Renal cortex interstitium (tissue), 11 donors: ENCODE measurements around the gene BEST3. TPM values are rescaled to one million over a fixed set of nuclear protein-coding genes. Genes with fewer than 3 reads are reported as not detected.
A peak's percentile ranks its signal among the peaks of the same experiment; 100 is the strongest.
"Not testable (repeated sequence)": the region's sequence is repeated elsewhere in the genome, so short reads cannot be mapped to it uniquely, and the experiment has no call there.

Experiments used
- DNase-seq, 11 donors: peaks; one replicate each; pipeline ENCODE4 v3.0.0-alpha.2; 2013; ENCODE audit warnings: low read depth in 9 of 11, low spot score in 4 of 11; ENCODE audit errors: extremely low read depth in 1 of 11
- polyA plus RNA-seq, 3 donors: library from polyadenylated mRNA; unstranded; fragments of 120-200 nt; gene quantifications; one replicate each; pipeline ENCODE4 v1.2.1, GENCODE V29; 2013; ENCODE audit not compliant: insufficient read length in 3 of 3

Gene BEST3
- polyA plus RNA-seq, 3 donors, result 0.20 to 0.36 (median 0.30) TPM

DNA sequence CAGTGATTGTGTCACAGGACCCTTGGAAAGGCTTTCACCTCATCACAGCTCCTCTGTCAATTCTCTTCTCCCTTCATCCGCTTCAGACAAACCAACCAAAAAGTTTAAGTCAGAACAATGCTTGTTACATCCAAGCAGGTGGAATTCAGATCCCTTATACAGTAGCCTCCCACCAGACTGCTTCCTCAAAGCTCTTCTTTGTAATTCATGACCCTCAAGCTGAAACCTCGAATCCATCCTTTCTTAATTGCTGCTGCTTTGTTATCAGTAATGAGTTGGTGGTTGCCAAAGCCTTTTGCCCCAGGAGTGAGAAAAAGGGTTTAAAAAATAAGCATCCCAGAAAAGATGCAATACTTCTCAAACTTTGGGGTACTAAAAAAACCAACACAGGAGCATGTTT is 9.5 kb downstream of the BEST3 start:
- no peak for DNase-seq

DNA sequence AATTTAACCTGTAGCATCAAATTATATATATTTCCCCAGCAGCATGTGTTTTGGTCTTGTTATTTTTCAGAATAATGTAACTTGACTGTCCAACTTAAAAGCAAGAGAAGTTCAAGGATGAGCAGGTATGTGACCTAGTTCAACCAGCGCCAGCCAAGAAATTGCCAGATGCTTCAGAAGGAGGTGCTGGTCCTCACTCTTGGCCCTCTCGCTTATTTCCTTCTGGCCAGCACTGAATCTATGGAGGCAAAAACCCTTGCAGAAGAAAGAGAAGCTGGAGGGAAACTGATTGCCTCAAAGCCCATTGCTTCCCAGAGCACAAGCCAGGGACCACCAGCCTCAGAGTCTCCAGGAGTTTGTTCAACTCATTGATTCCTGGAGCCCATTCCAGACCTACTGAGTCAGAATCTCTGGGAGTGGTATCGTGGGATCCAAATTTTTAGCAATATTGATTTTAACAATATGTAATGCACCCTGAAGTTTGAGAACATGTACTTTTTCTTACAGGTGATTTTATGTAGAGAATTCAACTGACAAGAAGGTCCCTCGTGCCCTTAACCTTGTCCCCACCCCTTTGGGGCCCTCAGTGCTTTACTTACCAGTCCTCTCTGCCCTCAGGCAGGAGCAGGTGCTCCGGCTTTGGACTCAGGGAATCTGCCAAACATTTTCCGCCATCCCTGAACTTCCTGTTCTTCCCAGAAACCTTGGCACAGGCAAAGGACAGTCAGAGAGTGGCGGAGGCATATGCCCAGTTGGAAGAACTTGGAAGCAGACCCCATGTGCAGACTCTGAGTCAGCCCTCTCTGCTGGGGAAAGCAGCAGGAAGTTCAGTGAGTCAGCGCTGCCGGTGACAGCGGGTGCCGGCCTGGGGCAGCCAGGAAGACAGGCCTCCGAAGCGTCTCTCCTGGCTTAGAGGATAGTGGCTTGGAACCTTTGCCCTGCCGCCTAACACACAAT is 10.4 kb downstream of the BEST3 start:
- DNase-seq, result peak in 1 of 11 donors; percentile 15

DNA sequence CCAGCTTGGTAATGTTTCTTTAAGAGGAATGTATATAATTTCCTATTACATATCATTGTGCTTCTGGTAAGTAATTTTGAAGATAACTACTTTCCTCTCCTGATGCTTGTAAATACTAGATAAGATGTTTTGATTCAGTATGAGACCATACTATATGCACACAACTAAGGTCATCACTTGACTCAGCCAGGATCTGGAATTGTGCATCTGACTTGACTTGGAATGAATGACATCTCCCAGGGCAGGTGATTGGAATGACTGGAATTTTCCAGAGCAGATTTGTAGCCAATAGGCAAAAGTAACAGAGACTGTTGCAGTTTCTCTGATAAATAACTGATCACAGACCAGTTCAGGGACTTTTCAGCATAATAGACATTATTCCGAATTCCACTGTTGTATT is 11.1 kb downstream of the BEST3 start:
- DNase-seq, result no peak

DNA sequence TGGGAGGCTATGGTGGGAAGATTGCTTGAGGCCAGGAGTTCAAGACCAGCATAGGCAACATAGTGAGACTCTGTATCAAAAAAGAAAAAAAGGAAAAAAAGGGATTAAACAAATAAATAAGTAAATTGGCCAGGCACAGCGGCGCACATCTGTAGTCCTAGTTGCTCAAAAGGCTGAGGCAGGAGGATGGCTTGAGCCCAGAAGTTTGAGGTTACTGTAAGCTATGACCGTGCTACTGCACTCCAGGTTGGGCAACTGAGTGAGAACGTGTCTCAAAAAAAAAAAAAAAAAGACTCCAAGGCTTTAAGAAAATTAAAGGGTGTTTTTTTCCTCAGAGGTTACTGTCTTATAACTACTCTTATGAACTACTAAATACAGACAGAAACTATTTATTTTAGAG is 11.7 kb downstream of the BEST3 start:
- DNase-seq, result no peak

DNA sequence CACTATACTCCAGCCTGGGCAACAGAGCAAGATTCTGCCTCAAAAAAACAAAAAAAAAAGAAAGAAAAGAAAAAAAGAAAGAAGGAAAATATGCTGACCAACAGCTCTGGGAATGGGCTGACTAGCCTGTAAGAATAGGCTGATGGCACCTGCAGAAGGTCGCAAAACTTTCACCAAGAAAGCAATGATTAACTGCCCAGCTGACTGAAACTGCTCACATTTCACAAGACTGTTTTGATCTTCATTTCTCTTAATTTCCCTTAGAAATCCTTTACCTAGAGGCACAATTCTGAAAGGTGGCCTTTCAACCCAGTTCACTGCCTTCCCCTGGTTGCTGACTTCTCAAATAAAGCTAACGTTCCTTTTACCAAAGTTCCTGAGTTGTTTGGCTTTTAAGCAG is 12.4 kb downstream of the BEST3 start:
- peak in 8 of 11 donors; percentile 4 to 48 (median 18) for DNase-seq

DNA sequence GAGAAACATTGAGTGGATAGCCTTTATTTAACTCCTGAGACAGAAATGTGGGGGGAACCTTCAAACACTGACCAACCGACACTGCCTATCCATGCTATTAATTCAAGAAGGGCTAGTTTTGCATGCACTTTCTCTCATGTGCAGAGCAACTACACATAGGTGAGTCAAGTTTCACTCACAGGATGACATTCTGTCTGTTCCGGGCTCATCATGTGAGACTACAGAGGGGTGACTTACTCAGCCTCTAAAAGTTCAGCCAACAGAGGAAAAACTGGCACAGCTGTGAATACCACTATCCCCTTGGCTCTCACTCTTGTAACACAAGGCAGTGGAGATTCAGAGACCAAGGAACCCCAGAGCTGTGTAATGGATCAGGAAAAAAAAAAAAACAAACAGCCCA is 13.3 kb downstream of the BEST3 start:
- DNase-seq, result no peak

DNA sequence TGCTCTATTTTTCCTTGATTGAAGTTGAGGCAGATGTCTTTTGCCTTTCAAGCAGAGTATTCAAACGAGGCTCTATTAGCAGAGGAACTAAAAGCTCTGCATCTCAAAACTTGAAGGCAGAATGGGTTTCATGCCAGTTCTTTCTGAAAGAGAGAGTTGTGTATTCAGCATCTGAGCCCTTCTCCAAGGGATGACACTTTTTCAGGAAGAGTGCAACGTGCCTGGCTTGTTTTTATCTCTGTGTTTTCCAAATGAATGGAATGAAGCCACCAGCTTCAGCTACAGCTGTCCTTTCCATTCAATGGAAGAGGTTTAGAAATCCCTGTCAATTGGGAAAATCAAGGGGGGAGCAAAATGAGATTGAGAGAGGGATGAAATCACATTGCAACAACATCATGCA is 14.6 kb downstream of the BEST3 start:
- DNase-seq, result no peak

DNA sequence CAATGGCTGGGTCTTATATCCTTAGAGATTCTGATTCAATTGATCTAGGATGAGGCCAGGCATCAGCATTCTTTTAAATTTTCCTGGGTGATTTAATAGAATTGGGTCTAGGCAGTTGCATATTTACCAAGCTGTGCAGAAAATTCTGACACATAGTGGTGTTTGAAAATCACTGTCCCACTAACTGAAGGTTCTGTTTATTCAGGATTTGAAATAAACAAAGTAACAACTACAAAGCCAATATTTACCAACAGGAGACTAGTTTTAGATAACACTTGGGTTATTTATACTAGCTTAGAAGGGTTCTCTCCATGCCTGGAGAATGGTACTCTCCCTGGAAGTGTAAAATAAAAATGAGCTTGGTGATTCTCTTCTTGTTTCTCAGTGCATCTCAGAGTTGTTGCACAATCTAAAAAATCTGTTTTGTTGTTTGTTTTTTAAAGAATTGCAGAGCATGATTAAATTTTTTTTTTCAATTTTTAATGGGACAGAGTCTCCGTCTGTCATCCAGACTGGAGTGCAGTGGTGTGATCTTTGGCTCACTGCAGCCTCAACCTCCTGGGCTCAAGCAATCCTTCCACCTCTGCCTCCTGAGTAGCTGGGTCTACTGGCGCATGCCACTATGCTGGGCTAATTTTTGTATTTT is 16.9 kb downstream of the BEST3 start:
- DNase-seq, result no peak

DNA sequence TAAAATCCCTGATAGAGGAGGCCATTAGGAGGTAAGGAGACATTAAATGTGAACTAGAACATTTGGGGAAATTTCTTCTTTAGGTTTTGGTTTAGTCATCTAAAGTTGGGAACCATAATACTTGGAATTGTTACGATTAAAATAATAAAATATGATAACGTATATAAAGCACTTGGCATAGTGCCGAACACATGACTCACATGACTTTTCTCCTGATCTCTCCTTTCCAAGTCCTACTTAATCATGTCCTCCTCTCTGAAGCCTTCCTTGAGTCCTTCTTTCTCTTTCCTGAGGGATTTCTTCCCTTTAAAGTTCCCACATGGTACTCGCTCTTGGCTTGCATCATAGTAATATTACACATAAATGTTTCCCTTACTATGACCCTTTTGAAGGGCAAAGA is 20.0 kb downstream of the BEST3 start:
- no peak for DNase-seq

DNA sequence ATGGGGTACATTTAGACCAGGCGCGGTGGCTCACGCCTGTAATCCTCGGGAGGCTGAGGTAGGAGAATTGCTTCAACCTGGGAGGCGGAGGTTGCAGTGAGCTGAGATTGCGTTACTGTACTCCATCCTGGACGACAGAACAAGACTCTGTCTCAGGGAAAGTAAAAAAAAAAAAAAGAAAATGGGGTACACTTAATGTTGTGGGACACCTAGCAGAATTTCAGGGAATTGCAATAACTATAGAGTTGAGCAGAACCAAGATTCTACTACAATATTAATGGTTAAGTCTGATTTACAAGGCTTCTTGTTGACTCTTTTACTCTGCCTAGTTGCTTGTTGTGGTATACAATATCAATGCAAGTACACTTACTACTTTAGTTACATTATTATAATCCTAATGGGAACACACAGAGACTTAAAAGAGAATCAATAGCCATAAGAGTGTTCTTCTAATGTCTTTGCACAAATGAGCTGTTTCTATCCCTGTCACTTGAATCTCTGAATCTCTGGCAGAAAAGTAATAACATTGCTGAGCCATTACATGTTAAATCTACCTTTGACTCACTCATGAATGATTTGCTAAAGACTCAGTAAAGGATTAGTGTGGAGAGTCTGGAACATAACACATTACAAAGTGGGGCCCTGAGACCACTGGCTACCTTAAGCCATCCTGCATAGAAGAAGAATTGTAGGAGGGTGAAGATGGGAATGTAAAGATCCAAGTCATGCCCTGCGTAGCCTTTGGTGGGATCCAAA is 22.7 kb downstream of the BEST3 start:
- no peak for DNase-seq

DNA sequence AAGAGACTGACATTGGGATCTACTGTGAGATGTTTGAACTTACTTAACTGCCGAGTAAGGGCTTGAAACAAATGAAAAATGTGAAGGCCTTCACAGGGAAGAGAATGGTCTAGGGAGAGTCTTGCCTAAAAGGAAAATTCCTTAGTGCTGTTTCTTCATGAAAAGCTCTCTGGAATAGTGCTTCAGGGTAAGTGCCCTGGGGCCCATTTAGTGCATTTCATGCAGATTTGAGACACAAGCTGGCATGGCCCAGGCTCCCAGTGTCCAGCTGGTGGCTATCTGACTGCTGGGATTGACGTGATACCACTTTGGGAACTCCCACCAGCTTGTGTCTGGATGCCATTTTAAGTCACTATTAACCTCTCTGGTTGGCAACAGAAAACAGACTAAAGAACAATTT is 26.9 kb downstream of the BEST3 start:
- no peak for DNase-seq

DNA sequence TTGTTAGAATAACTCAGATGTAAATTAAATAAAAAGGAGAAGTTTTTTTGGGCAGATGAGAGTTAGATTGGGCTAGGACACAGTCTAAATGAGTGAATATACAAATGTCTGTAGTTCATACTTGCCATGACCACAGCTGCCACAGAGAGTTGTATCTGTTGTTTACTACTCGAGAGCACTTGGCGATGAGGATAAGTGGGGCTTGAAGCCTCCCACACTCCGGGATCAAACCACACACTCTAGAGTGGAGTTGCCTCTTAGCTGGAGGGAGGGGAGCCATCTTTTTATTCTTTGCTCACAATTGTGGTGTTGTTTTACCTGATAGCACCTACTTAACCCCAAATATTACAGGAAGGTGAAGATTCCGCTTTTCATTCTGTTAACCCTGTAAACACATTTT is 27.5 kb downstream of the BEST3 start:
- no peak for DNase-seq

DNA sequence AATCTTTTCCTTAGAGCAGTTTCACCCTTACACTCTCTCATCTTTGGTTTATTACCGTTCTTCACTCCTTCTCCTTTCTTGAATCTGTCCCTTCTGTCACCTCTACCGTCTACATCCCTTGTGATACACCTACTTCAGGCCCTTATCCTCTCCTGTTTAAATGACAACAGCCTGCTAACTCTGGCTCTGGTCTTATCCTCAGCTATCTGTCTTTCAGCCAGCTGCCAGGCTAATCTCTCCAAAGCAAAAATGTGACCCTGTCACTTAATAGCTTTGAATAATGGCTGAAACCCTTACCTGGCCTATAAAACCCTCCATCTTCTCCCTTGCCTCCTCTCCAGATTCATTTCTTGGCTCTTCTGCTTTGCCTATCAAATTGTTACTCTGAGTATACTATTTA is 32.3 kb downstream of the BEST3 start:
- no peak for DNase-seq

DNA sequence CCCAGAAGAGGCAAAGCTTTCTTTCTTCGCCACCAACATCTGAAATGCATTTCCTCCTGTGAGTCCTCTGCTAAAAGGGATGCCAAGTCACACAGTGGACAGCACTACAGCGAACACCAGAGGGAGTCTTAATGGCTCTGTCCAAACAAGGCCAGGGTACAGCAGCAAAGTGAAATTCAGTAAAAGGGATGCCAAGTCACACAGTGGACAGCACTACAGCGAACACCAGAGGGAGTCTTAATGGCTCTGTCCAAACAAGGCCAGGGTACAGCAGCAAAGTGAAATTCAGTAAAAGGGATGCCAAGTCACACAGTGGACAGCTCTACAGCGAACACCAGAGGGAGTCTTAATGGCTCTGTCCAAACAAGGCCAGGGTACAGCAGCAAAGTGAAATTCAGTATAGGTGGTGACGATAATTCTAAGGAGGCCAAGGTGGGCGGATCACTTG is 34.1 kb downstream of the BEST3 start:
- DNase-seq, result not testable (repeated sequence)

DNA sequence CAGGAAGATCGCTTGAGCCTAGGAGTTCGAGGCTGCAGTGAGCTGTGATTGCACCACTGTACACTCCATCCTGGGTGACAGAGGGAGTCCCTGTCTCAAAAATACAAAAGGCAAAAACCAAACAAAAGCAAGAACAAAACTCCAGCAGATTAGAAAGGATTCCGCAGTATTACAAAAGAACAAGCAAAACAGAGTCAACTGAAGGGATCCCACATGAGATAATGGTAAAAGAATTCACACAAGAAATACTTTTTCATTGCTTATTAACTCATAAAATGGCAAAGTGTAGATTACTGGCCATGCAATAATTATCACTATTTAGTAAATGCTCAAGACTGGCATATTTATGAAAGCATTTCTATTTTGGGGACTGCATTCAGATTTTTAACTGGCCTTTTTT is 35.4 kb downstream of the BEST3 start:
- DNase-seq, result no peak

DNA sequence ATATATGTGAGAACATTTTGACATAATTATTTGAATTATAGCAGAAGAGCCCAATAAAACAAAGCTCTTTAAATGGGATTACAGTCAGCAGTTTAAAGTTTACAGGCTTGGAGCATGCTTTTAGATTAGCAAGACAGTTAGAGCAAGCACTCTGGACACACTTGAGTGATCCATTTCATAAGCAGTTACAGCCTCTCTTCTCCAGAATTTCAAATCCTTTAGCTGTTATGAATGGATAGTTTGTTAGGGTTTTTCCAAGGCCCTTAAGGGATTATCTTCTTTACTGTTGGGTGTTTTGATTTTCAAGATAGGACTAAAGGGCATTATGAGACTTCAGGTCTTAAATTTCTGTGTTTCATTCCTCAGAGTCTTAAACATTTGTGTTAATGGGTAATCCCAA is 36.3 kb downstream of the BEST3 start:
- DNase-seq, result no peak

DNA sequence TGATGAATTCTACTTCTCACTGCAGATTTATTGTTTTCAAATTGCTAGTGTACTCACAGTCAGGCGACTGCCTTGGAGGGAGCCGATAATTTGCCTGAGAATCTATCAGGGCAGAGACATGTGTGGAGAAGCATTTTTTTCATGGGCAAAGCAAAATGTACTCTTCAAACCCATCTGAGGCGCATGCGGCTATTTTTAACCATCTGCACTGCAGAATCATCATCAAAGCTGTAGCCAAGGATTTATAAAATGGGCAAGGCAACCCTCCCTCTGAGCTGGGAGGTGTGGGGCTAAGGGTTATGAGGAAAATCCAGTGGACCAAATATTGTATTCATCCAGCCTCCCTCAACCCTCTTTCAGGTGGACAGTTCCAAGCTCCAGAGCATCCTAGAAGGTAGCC is 37.7 kb downstream of the BEST3 start:
- no peak for DNase-seq

DNA sequence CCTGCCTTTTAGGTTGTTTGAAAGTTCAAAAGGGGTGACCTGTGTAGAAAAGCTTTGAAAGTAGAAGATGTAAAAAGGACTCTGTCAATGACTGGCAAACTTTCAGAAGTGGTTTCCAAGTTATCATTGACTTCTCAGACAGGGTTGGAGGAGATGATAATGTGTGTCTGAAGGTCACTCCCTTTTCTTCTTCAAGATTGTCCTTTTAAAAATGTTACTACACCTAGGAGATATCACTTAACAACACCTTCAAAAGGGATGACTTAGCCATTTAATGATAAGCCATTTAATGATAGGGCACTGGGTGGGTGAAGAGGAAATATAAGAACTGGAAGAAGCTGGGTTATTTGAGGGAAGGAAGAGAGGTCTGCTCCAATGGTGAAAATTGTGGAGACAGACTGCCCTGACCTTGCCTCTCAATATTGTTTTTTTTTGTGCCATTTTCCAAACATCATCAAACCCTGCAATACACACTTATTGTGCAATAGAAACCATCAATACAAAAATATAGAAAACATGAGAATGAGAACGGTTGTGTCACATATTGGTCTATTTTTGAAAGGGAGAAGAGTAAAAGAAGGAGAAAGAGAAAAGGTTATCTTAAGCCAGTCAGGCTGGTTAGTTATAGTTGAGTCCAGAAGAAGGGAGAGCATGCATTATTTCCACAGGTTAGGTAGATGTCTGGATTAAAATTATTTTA is 38.8 kb downstream of the BEST3 start:
- DNase-seq, result no peak

DNA sequence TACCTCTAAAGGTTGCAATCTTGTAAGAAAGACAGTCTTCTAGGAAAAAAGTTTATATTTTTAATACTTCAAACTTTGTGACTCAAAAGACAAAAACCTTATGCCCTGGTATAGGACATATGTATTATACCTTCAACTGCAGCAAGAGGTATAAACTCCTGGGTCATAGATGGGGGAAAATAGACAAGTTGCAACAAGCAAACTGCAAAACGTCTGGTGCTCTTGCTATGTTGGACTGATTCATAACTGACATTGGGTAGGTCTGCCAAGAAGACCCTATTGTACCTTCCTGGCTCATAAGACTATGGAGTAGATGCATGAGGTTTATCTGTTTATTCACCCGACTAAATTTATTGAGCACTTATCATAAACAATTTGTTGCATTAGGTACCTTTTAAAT is 40.9 kb downstream of the BEST3 start:
- DNase-seq, result no peak
